Heart left ventricle (tissue), 13 donors: Measurements from ENCODE around the gene PDE1A.

Experiments
- POLR2A ChIP-seq, 2 donors: fragments of 450-650 bp; IDR thresholded peaks; one replicate each; pipeline ENCODE4 v1.6.1; 2017; ENCODE audit warnings: antibody characterized with exemption in 2 of 2, mild to moderate bottlenecking in 2 of 2, moderate library complexity in 2 of 2
- TF ChIP-seq, protein P1 (sequence below), 12 donors: fragments of 200-600 bp; sonication (generic) in 4 of 12; IDR thresholded peaks; one replicate each; pipeline versions ENCODE4 v1.5.0 to v1.8.0; 2018 to 2022; ENCODE audit warnings: antibody characterized with exemption in 12 of 12, mild to moderate bottlenecking in 5 of 12
- donor health status: ischemic (EF 13 %, LVEDD 7.1; RV severe dilation, severe dysfunction).
- donor health status: DM: no; HTN: yes; CAD: no.
- donor health status: DM: no; HTN: no; CAD: no.
- donor health status: ischemic (EF 25% LVEDD 6.9; RV normal size, moderate dysfunction).
- donor health status: ischemic (EF 25% LVEDD 5.7; RV mildly dilated, moderate dysfunction).
- donor health status: ischemic (EF 35%, LVEDD 5.7; RV mildly dilated, moderate dysfunction).
- donor health status: nonischemic (EF 11% LVEDD 7.7; RV severe dilation, severe dysfunction).
- donor health status: DM: yes; HTN: yes; CAD: no.
- donor health status: PGD.
- donor health status: ischemic (EF 29% LVEDD 5.4; RV normal size, mild dysfunction).
- donor health status: nonischemic (EF 23%, LVEDD 6.1; RV moderate dilation, normal function).

GRCh38 chr2:182412858-182413257 lies 14.0 kb downstream of the PDE1A start:
- TF ChIP-seq, protein P1, sequence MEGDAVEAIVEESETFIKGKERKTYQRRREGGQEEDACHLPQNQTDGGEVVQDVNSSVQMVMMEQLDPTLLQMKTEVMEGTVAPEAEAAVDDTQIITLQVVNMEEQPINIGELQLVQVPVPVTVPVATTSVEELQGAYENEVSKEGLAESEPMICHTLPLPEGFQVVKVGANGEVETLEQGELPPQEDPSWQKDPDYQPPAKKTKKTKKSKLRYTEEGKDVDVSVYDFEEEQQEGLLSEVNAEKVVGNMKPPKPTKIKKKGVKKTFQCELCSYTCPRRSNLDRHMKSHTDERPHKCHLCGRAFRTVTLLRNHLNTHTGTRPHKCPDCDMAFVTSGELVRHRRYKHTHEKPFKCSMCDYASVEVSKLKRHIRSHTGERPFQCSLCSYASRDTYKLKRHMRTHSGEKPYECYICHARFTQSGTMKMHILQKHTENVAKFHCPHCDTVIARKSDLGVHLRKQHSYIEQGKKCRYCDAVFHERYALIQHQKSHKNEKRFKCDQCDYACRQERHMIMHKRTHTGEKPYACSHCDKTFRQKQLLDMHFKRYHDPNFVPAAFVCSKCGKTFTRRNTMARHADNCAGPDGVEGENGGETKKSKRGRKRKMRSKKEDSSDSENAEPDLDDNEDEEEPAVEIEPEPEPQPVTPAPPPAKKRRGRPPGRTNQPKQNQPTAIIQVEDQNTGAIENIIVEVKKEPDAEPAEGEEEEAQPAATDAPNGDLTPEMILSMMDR (IDR thresholded peaks at IDR 0.05) = no peak
- no peak for TF ChIP-seq POLR2A (IDR thresholded peaks at IDR 0.05)
